ENCODE data around the gene SACM1L.
A peak's percentile ranks its signal among the peaks of the same experiment; 100 is the strongest.

Gene SACM1L

DNA sequence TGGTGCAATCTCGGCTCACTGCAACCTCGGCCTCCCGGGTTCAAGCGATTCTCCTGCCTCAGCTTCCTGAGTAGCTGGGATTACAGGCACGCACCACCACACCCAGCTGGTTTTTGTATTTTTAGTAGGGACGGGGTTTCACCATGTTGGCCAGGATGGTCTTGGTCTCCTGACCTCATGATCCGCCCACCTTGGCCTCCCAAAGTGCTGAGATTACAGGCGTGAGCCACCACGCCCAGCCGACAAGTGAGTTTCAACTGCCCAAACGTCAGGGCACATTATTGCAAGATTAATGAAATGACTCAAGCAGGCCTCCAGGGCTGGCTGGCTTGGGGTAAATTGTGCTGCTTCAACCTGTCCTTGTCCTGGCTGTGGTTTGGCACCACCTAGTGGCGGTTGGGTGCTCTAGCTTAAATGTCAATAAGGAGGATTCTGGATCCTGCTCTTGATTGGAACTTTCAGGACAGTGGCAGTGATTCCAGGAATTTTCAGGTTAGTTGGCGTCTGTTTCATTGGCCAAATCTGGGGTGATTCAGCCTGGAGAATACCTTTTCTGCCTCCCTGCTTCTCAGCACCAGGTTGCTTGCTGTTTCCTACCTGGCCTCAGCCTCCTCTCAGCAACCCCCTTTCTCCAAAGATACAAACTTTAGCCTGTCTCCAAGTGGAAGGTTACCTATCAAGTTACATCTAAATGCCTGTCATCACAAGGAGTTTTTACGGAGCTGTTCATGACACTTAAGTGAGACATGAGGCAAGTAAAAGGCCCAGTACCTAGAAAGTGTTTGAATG is 32.4 kb upstream of the SACM1L start:
- no peak overlapping the region for H3K4me3 Mint-ChIP-seq

DNA sequence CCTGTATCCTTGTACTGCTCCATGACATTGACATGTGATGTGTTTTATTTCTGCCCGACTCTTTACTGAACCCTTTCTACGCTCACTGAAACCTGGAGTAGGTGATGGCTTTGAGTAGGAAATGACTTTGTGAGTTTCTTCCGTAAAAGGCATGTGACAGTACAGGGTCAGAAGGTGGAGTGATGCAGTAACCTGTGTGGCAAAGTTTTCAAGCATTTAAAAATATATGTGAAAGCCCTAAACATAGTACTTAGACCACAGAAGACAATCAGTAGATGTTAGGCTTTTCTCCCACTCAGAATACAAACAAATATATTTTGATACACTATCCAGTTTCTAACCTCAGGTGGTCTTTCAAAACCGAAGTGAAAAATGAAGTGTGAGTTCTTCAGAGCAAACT is 31.3 kb upstream of the SACM1L start:
- no peaks in the 10 kb centered on the region for H3K27me3 Mint-ChIP-seq
- DNase-seq = no peak
- no peaks in the 10 kb centered on the region for H3K9me3 Mint-ChIP-seq

More for the DNA sequence above, 32.4 kb upstream of the SACM1L start:
- DNase-seq = peak; percentile 91
- Mint-ChIP-seq H3K27ac (peak overlapping the region; percentile 52), H3K4me1 (peaks cover 18% of the 10 kb centered on the region), H3K9me3 (no peaks in the 10 kb centered on the region), H3K36me3 (peaks cover 8% of the 10 kb centered on the region), H3K27me3 (no peaks in the 10 kb centered on the region)
- CTCF ChIA-PET = interaction anchor here (0.6 to 16.0 kb wide), 27 partner anchors 11 to 627 kb away, joined by 3 to 272 read pairs (median 4); partner anchors contain the start of gene LIMD1

DNA sequence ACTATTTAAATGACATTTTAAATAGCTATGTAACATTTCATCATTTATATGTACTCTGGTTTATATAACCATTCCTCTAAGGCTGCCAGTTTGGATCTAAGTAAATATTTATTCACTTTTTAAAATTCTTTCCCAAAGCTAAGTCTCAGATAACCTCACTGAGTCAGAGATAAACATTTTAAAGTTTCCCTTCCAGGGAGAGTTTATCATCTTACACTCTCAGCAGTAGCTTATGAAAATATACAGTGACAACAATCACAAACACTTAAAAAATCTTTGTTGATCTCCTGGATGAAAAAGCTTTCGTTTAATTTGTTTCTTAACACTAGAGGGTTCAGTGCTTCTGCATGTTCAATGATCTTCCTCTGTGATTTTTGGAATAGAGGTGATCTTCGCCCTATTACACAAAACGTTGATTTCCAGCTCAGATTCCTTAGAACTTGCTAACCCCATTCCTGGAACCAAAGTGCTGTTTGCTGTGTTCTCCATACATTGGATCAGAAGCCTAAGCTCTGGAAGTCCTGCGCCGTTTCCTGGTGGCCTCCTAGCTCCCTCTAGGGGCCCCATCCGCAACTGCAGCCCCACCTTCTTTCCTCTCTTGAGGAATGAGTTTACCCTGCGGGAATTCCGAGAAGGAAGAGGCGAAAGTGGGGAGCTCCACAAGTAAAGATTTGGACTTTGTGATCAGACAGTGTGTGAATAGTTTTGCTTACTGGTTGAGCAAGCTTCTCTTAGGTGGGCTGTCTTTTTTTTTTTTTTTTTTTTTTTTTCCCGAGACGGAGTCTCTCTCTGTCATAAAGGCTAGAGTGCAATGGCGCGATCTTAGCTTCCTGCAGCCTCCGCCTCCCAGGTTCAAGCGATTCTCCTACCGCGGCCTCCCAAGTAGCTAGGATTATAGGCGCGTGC is 29.3 kb upstream of the SACM1L start:
- peaks cover 18% of the 10 kb centered on the region for H3K4me1 Mint-ChIP-seq
- H3K36me3 Mint-ChIP-seq = peaks cover 8% of the 10 kb centered on the region
- no peak overlapping the region for H3K4me3 Mint-ChIP-seq
- H3K27me3 Mint-ChIP-seq = no peaks in the 10 kb centered on the region
- DNase-seq = peak; percentile 53
- no peaks in the 10 kb centered on the region for H3K9me3 Mint-ChIP-seq
- CTCF ChIA-PET = interaction anchor here (0.5 to 16.0 kb wide), 48 partner anchors 9 to 676 kb away, joined by 3 to 272 read pairs (median 5); partner anchors contain the start of genes LIMD1 and SACM1L
- no peak overlapping the region for H3K27ac Mint-ChIP-seq

More for the DNA sequence above, 31.3 kb upstream of the SACM1L start:
- Mint-ChIP-seq H3K36me3 (peaks cover 8% of the 10 kb centered on the region), H3K27ac (no peak overlapping the region), H3K4me1 (peaks cover 18% of the 10 kb centered on the region), H3K4me3 (no peak overlapping the region)
- CTCF ChIA-PET = interaction anchor here (1.0 to 16.0 kb wide), 3 partner anchors 111 to 163 kb away, joined by 3 to 272 read pairs (median 12); no protein-coding TSS in a partner anchor

DNA sequence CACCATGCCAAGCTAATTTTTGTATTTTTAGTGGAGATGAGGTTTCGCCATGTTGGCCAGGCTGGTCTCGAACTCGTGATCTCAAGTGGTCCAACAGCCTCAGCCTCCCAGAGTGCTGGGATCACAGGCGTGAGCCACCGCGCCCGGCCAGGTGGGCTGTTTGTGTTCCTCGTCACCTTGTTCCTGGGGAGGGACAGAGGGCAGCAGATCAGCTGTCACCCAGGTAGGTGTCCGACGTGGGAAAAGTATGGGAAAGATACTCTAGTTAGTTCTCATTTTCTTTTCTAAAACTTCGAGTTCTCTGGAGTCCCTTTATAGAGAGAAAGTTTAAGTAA is 28.7 kb upstream of the SACM1L start:
- H3K36me3 Mint-ChIP-seq = peaks cover 10% of the 10 kb centered on the region
- DNase-seq = no peak
- CTCF ChIA-PET = interaction anchor here (0.7 to 16.0 kb wide), 37 partner anchors 9 to 677 kb away, joined by 3 to 272 read pairs (median 6); partner anchors contain the start of genes LIMD1 and SACM1L
- no peak overlapping the region for H3K4me3 Mint-ChIP-seq
- peaks cover 24% of the 10 kb centered on the region for H3K4me1 Mint-ChIP-seq
- no peaks in the 10 kb centered on the region for H3K27me3 Mint-ChIP-seq
- H3K27ac Mint-ChIP-seq = no peak overlapping the region
- H3K9me3 Mint-ChIP-seq = no peaks in the 10 kb centered on the region

DNA sequence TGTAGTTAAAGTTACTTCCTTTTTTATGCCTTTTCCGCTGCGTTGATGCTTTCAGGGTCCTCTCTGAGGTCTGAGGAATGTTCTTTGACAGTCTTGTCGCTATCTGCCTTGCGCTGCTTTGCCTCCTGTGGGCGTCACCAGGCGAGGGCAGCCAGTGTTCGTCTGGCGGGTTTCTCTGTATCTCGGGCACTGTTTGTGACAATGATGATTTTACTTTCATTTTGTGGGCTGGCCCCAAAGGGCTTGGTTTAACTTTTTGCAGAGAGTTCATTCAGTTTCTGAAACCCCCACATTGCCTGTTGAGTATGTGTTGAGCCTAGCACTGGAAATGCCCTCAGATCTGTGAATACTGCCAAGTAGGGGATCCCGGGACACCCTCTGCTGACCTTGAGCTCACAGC is 24.6 kb upstream of the SACM1L start:
- CTCF ChIA-PET = interaction anchor here (1.0 to 16.0 kb wide), 5 partner anchors 11 to 153 kb away, joined by 3 to 272 read pairs (median 4); partner anchors contain the start of gene SACM1L
- Mint-ChIP-seq H3K4me3 (peak overlapping the region; percentile 84), H3K27ac (peak overlapping the region; percentile 94), H3K9me3 (no peaks in the 10 kb centered on the region), H3K27me3 (no peaks in the 10 kb centered on the region), H3K4me1 (peaks cover 53% of the 10 kb centered on the region), H3K36me3 (peaks cover 29% of the 10 kb centered on the region)
- DNase-seq = peak; percentile 83

DNA sequence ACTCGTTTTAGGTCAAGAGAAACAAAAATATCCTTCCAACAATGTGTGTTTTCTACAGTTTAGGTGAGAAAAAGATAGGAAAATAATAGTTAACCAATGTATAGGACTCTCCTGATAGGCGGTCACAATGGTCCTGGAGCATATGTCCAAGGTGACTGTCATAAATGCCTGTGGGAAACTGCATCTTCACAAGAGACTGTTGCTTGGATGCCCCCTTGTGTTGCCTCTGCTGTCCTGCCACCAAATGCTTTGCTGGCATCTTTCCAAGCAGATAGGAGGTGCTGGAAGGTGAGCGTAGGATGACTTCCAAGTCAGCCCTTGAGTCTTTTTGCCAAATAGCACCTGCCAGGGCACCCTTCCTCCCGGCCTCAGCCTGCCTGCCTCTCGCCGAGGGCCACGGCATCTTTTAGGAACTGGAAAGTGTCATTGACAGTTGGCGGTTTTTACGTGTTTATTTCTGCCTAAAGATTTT is 24.1 kb upstream of the SACM1L start:
- Mint-ChIP-seq H3K4me1 (peaks cover 49% of the 10 kb centered on the region), H3K36me3 (peaks cover 33% of the 10 kb centered on the region), H3K9me3 (no peaks in the 10 kb centered on the region), H3K27me3 (no peaks in the 10 kb centered on the region), H3K4me3 (peak overlapping the region; percentile 84), H3K27ac (peak overlapping the region; percentile 94)
- peak; percentile 67 for DNase-seq
- CTCF ChIA-PET = interaction anchor here (0.6 to 16.0 kb wide), 13 partner anchors 11 to 623 kb away, joined by 3 to 272 read pairs (median 4); partner anchors contain the start of gene SACM1L

- Mint-ChIP-seq H3K36me3 (peaks cover 37% of the 10 kb centered on the region), H3K9me3 (no peaks in the 10 kb centered on the region), H3K27ac (peak overlapping the region; percentile 46), H3K4me3 (no peak overlapping the region), H3K27me3 (no peaks in the 10 kb centered on the region), H3K4me1 (peaks cover 49% of the 10 kb centered on the region)
- CTCF ChIA-PET = interaction anchor here (0.6 to 16.0 kb wide), 9 partner anchors 9 to 628 kb away, joined by 3 to 272 read pairs (median 4); partner anchors contain the start of gene SACM1L
- DNase-seq = no peak
Measured at GRCh38 chr3:45666757-45667431, 22.3 kb upstream of the SACM1L start.

GRCh38 chr3:45667569-45667934 is 21.6 kb upstream of the SACM1L start:
- peak overlapping the region; percentile 46 for H3K27ac Mint-ChIP-seq
- no peaks in the 10 kb centered on the region for H3K27me3 Mint-ChIP-seq
- H3K9me3 Mint-ChIP-seq = no peaks in the 10 kb centered on the region
- CTCF ChIA-PET = interaction anchor here (0.6 to 16.0 kb wide), 5 partner anchors 9 to 156 kb away, joined by 3 to 272 read pairs (median 4); partner anchors contain the start of gene SACM1L
- H3K4me1 Mint-ChIP-seq = peaks cover 49% of the 10 kb centered on the region
- no peak for DNase-seq
- H3K36me3 Mint-ChIP-seq = peaks cover 43% of the 10 kb centered on the region
- no peak overlapping the region for H3K4me3 Mint-ChIP-seq

- Mint-ChIP-seq H3K27me3 (no peaks in the 10 kb centered on the region), H3K27ac (no peak overlapping the region), H3K36me3 (peaks cover 64% of the 10 kb centered on the region), H3K4me1 (peaks cover 41% of the 10 kb centered on the region), H3K9me3 (no peaks in the 10 kb centered on the region), H3K4me3 (no peak overlapping the region)
- CTCF ChIA-PET = interaction anchor here (3.1 kb wide), 1 partner anchor 10 kb away, joined by 17 read pairs; no protein-coding TSS in a partner anchor
- DNase-seq = no peak
Measured at GRCh38 chr3:45670436-45670835, 18.8 kb upstream of the SACM1L start.

GRCh38 chr3:45670991-45671390 is 18.2 kb upstream of the SACM1L start:
- Mint-ChIP-seq H3K36me3 (peaks cover 67% of the 10 kb centered on the region), H3K9me3 (no peaks in the 10 kb centered on the region), H3K27ac (no peak overlapping the region), H3K4me3 (no peak overlapping the region), H3K27me3 (no peaks in the 10 kb centered on the region), H3K4me1 (peaks cover 40% of the 10 kb centered on the region)
- DNase-seq = no peak
- CTCF ChIA-PET = interaction anchor here (3.1 kb wide), 1 partner anchor 11 kb away, joined by 17 read pairs; no protein-coding TSS in a partner anchor

- CTCF ChIA-PET = interaction anchor here (1.1 kb wide), 1 partner anchor 14 kb away, joined by 4 read pairs; no protein-coding TSS in a partner anchor
- no peaks in the 10 kb centered on the region for H3K9me3 Mint-ChIP-seq
- peaks cover 68% of the 10 kb centered on the region for H3K36me3 Mint-ChIP-seq
- no peak overlapping the region for H3K4me3 Mint-ChIP-seq
- no peak overlapping the region for H3K27ac Mint-ChIP-seq
- no peak for DNase-seq
- H3K27me3 Mint-ChIP-seq = no peaks in the 10 kb centered on the region
- peaks cover 39% of the 10 kb centered on the region for H3K4me1 Mint-ChIP-seq
Measured at GRCh38 chr3:45673273-45673672, 15.9 kb upstream of the SACM1L start.

DNA sequence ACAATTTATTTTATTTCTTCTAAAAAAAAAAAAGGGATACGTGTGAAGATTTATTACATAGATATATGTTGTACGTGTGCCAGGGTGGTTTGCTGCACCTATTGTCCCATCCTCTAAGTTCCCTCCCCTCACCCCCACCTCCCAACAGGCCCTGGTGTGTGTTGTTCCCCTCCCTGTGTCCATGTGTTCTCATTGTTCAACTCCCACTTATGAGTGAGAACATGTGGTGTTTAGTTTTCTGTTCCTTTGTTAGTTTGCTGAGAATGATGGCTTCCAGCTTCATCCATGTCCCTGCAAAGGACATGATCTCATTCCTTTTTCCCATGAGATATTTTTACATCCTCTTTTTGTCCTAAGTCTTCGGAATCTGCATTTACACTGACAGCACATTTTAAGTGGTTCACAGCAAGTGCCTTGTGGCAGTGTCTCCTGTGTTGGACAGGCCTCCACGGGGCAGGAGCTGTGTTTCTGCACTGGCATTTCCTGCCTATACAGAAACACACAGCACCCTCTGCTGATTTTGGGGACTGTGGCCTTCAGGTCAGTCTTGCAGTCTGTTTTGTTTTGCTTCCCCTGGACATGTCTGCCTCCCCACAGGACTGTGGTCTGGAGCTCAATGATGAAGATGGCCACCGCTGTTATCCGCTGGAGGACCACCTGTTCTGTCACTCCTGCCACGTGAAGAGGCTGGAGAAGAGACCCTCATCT is 12.7 kb upstream of the SACM1L start:
- CTCF ChIA-PET = interaction anchor here (0.9 to 1.2 kb wide), 3 partner anchors 9 to 16 kb away, joined by 3 to 7 read pairs (median 4); no protein-coding TSS in a partner anchor
- DNase-seq = peak; percentile 37
- H3K4me1 Mint-ChIP-seq = peaks cover 42% of the 10 kb centered on the region
- peaks cover 74% of the 10 kb centered on the region for H3K36me3 Mint-ChIP-seq
- no peaks in the 10 kb centered on the region for H3K27me3 Mint-ChIP-seq
- peak overlapping the region; percentile 96 for H3K27ac Mint-ChIP-seq
- peak overlapping the region; percentile 55 for H3K4me3 Mint-ChIP-seq
- H3K9me3 Mint-ChIP-seq = no peaks in the 10 kb centered on the region

Data from activated naive CD4-positive, alpha-beta T cell treated with anti-CD3 and anti-CD28 coated beads, Interleukin-2, amount 10 ng/mL, durations not matched to agents 7 days and 5 days (primary cell).